OCI-LY7 (cell line): ENCODE measurements around the gene IMMP2L.

ENCODE experiments used
- EZH2phosphoT487 ChIP-seq: fragments of 200-600 bp; sonication (generic); IDR thresholded peaks from 2 replicates; pipeline ENCODE4 v1.6.1; 2018; ENCODE audit warnings: low read depth, borderline replicate concordance, mild to moderate bottlenecking, mixed run types, antibody characterized with exemption, low read length, moderate library complexity, mixed read lengths
- TF ChIP-seq, protein P1 (sequence below): fragments of 200-600 bp; sonication (generic); conservative IDR thresholded peaks from 2 replicates; pipeline ENCODE4 v1.5.1; 2014; ENCODE audit warnings: mild to moderate bottlenecking, antibody characterized with exemption, low read length, moderate library complexity, mixed read lengths

DNA sequence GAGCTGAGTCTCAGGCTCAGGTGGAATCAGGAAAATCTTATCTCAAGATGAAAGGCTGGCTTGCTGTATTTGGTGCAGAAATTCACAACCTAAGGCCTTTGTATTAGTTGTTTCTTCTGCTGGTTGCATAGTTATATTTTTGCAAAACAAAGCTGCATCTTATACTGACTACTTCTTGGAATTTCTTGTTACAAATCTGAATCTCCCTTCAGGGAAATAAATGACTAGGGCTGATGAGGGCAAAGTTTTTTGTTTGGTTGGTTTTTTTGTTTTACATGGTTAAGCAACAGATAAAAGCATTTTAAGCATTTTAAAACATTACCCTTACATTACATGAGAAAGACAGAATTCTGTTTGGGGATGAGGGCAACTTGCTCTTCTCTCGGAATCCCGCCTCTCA, 485.3 kb downstream of the IMMP2L start:
- TF ChIP-seq, protein P1, sequence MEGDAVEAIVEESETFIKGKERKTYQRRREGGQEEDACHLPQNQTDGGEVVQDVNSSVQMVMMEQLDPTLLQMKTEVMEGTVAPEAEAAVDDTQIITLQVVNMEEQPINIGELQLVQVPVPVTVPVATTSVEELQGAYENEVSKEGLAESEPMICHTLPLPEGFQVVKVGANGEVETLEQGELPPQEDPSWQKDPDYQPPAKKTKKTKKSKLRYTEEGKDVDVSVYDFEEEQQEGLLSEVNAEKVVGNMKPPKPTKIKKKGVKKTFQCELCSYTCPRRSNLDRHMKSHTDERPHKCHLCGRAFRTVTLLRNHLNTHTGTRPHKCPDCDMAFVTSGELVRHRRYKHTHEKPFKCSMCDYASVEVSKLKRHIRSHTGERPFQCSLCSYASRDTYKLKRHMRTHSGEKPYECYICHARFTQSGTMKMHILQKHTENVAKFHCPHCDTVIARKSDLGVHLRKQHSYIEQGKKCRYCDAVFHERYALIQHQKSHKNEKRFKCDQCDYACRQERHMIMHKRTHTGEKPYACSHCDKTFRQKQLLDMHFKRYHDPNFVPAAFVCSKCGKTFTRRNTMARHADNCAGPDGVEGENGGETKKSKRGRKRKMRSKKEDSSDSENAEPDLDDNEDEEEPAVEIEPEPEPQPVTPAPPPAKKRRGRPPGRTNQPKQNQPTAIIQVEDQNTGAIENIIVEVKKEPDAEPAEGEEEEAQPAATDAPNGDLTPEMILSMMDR = no peak
- no peak for TF ChIP-seq EZH2phosphoT487
